GM19238 (cell line): Measurements from ENCODE around the gene LGALS3.

Experiments used
- DNase-seq: peaks from one replicate; pipeline ENCODE4 v3.0.0; 2011; ENCODE audit warnings: low spot score; ENCODE audit not compliant: insufficient read length

LGALS3 gene

GRCh38 chr14:55114720-55115119 is 14.3 kb upstream of the LGALS3 start:
- DNase-seq = no peak

GRCh38 chr14:55115460-55115859 is 13.6 kb upstream of the LGALS3 start:
- no peak for DNase-seq

- DNase-seq = no peak
Measured at GRCh38 chr14:55115861-55116245, 13.2 kb upstream of the LGALS3 start.

- DNase-seq = no peak
Measured at GRCh38 chr14:55116246-55117030, 12.6 kb upstream of the LGALS3 start.

- no peak for DNase-seq
Measured at GRCh38 chr14:55117803-55118441, 11.1 kb upstream of the LGALS3 start.

- DNase-seq = no peak
Measured at GRCh38 chr14:55118761-55119160, 10.3 kb upstream of the LGALS3 start.

GRCh38 chr14:55120571-55121495 is 8.2 kb upstream of the LGALS3 start:
- no peak for DNase-seq

GRCh38 chr14:55121628-55122439 is 7.2 kb upstream of the LGALS3 start:
- DNase-seq = no peak

- no peak for DNase-seq
Measured at GRCh38 chr14:55122440-55122986, 6.5 kb upstream of the LGALS3 start.

- no peak for DNase-seq
Measured at GRCh38 chr14:55123101-55123500, 6.0 kb upstream of the LGALS3 start.

GRCh38 chr14:55123852-55124639 is 5.0 kb upstream of the LGALS3 start:
- DNase-seq = no peak

- DNase-seq = no peak
Measured at GRCh38 chr14:55124774-55125386, 4.2 kb upstream of the LGALS3 start.

GRCh38 chr14:55125403-55125802 is 3.6 kb upstream of the LGALS3 start:
- no peak for DNase-seq

- no peak for DNase-seq
Measured at GRCh38 chr14:55126034-55126433, 3.0 kb upstream of the LGALS3 start.

- no peak for DNase-seq
Measured at GRCh38 chr14:55126932-55127459, 2.1 kb upstream of the LGALS3 start.

GRCh38 chr14:55127460-55127951 is 1.5 kb upstream of the LGALS3 start:
- no peak for DNase-seq

- DNase-seq = no peak
Measured at GRCh38 chr14:55128386-55129085, 516 bp upstream of the LGALS3 start.

GRCh38 chr14:55129428-55130195 is 560 bp downstream of the LGALS3 start:
- peak; percentile 74 for DNase-seq
